Skin epidermis (tissue), 12 donors: ENCODE measurements around the gene RGPD8.

Experiments used
- H3K27ac ChIP-seq, 21 experiments: fragments of 200-600 bp; sonication (generic) in 11 of 21; one replicate each; pipeline ENCODE4 v1.5.0; 2020; ENCODE audit warnings: mild to moderate bottlenecking in 3 of 21, inconsistent platforms in 2 of 21, moderate library complexity in 2 of 21
- H3K4me3 ChIP-seq, 7 experiments: fragments of 200-600 bp; sonication (generic) in 2 of 7; one replicate each; pipeline ENCODE4 v1.5.0; 2020; ENCODE audit warnings: inconsistent platforms in 2 of 7, mild to moderate bottlenecking in 2 of 7, moderate library complexity in 1 of 7

The RGPD8 gene

DNA sequence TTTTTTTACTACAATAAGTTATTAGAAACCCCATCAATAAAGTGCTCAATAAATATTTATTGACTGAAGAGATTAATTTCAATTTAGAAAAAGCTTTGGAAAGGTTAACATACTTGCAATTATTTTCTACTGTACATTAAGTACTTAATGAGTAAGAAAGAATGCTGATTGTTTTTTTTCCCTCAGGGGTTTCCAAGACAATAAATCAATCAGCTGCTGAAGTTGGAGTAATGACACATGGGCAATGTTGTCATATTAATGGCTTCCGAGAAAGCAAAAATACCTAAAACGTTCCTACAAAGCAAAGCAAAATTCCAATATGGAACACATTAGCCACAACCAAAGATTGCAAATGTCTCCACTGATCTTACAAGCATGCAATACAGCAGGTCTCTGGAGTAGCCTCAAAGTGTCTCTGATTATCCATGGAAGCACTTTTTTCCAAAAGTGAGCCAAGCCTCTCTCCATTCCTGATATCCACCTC lies 91.3 kb downstream of the RGPD8 start:
- Histone ChIP-seq H3K27ac (no peak overlapping the region), H3K4me3 (no peak overlapping the region)

DNA sequence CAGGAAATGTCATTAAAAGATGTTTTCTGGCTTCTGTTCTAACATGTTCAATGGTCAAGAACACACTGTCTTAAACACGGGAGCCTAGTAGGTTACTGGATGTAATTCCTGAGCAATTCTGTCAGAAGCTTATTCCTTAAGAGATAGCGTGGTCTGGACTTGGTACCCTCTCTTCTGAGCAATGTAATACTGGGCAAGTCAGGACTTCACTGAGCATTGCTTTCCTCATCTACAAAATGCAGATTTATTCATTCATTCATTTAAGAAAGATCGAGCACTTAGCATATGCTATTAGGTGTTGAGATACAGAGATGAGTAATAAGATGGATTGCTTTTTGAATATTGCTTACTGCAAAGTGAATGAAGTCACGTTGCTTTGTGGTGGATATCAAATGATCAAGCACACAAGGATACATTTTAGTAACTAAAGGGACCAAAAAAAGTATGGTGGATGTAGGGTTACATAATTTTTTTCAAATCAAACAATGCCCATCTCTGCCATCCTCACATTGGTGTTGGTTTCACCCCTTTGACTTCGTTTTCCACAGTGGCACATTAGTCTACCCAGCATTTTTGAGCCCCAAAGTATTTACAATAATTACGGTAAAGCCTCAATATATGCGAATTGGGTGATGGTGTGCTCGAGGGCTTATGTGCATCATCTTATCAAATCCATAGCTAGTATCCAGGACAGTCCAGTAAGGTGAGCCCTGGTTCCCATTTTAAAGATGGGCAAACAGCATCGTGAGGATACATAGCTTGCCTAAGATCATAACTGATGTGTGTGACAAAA lies 92.8 kb downstream of the RGPD8 start:
- no peak overlapping the region for H3K4me3 ChIP-seq
- no peak overlapping the region for H3K27ac ChIP-seq

DNA sequence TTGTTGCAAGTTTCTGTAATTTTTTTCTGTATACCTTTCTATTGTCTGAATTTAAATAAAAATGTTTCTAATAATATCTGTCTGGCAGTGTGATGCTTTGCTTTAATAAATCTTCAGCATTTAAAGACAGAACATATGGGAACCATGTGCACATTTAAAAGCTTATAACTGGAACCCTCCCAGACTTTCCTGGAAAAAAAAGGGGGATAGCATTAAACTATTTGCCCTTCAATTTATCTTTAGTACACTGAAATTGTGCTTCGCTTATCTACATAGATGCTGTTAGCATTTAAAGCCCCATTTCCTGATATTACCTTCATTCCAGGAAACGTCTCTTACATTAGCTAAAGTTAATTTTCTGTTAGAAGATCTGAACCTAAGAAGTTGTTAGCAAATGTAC lies 93.5 kb downstream of the RGPD8 start:
- Histone ChIP-seq H3K4me3 (no peak overlapping the region), H3K27ac (no peak overlapping the region)

DNA sequence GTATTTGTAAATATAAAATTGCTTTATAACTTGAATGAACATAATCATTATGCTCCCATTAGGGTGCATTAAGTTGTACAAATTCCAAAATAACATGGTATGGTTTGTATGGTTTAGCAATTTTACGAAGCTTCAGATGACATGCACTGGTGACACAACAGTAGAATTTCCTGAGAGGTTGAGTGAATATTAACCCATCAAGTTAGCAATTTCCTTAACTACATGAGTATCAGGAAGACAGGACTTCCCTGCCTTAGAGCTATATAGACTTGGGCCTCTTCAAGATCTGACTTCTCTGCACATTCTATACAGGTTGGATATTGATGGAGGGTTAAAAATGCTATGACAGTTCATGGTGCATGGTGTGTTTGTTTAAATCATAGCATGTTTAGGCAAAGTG lies 97.8 kb downstream of the RGPD8 start:
- no peak overlapping the region for H3K27ac ChIP-seq
- H3K4me3 ChIP-seq: no peak overlapping the region

DNA sequence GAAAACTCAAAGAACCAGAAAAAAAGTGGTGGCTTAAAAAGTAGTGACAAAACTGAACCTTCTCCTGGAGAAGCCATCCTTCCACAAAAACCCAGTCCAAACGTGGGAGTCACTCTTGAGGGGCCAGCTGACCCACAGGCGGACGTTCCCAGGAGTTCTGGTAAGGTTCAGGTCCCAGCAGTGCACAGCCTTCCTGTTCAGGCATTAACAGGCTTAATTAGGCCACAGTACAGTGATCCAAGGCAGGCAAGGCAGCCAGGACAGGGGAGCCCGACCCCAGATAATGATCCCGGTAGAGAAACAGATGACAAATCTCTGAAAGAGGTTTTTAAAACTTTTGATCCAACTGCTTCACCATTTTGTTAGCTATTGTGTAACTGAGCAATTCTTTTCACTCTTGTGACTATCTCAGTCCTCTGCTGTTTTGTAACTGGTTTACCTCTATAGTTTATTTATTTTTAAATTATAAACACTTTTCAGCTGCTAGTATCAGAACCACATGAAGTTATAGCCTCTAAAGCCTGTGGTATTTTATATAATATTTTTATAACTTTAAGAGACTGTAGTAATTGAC lies 101.2 kb downstream of the RGPD8 start:
- H3K4me3 ChIP-seq: no peak overlapping the region
- no peak overlapping the region for H3K27ac ChIP-seq

DNA sequence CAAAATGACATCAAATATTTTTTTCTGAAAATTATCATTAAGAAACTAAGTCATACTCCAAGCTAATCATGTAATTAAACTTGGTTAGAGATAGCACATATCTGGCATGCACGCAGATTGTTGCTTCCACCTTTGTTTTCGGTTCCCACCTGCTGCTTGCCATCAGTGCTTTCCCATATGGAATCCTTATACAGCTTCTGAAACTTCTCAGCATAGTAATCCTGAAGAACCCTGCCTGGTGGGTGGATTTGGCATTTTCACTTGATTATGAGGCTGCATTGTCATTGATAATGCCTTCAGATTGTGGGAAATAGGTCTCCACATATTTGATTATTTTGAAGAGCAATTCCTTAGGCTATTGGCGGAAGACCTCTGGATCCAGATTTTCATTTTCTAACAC lies 110.5 kb downstream of the RGPD8 start:
- H3K27ac ChIP-seq: no peak overlapping the region
- H3K4me3 ChIP-seq: no peak overlapping the region

DNA sequence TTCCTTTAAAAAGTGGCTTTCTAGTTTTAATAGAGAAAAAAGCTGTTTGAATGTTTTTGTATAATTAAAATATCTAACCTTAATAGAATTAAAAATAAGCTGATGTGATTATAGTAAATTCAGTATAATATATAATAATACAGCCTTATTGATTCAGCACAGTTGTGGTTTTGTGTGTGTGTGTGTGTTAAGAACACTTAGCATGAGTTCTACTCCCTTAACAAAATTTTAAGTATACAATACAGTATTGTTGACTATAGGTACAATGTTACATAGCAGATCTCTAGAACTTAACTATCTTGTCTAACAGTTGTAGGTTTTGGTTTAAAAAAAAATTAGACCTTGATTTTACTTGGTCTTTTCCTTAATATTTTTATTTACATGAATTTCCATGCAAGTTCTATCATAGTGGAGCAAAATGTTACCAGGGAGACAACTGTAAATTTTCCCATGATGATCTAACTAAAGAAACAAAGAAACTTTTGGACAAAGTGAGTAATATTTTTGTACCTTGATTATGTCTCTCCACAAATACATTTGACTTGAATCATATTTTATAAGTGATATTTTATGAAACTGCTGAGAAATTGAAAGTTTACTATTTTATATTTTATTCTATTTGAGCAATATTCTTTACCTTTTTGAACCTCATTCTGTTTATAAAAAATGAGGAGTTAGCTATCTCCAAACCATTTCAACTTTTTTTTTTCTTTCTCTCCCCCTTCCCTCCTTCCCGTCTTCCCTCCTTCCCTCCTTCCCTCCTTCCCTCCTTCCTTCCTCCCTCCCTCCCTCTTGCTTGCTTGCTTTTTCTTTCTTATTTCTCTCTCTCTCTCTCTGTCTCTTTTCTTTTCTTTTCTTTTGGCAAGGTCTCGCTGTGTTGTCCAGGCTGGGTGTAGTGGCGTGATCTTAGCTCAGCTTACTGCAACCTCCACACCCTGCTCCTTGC lies 111.8 kb downstream of the RGPD8 start:
- no peak overlapping the region for H3K27ac ChIP-seq
- no peak overlapping the region for H3K4me3 ChIP-seq
